H9 (cell line): ENCODE results near the gene MBP. TPM values are rescaled to one million over a fixed set of nuclear protein-coding genes. Genes with fewer than 3 reads are reported as not detected.

Experiments
- DNase-seq: peaks from one replicate; pipeline ENCODE4 v3.0.0-alpha.2; 2017
- H2AFZ ChIP-seq: one replicate; pipeline ENCODE4 v1.6.1; 2013; ENCODE audit warnings: mild to moderate bottlenecking, low read length, control low read depth, moderate library complexity
- H2AK5ac ChIP-seq: 2 replicates; pipeline ENCODE4 v1.6.1; 2013; ENCODE audit warnings: low read length, control low read depth, mixed read lengths; ENCODE audit not compliant: insufficient read length
- H2BK120ac ChIP-seq: one replicate; pipeline ENCODE4 v1.6.1; 2013; ENCODE audit warnings: low read depth, mild to moderate bottlenecking, low read length, control low read depth, inconsistent platforms; ENCODE audit not compliant: poor library complexity, severe bottlenecking
- H2BK12ac ChIP-seq: 2 replicates; pipeline ENCODE4 v1.6.1; 2013; ENCODE audit warnings: low read length, control low read depth, mixed read lengths, low read depth; ENCODE audit not compliant: insufficient read length
- H2BK15ac ChIP-seq: 2 replicates; pipeline ENCODE4 v1.6.1; 2013; ENCODE audit warnings: low read depth, low read length, control low read depth
- H2BK20ac ChIP-seq: one replicate; pipeline ENCODE4 v1.6.1; 2013; ENCODE audit warnings: low read depth, mild to moderate bottlenecking, low read length, control low read depth, inconsistent platforms; ENCODE audit not compliant: poor library complexity, severe bottlenecking
- H2BK5ac ChIP-seq: 2 replicates; pipeline ENCODE4 v1.6.1; 2013; ENCODE audit warnings: low read length, control low read depth, mixed read lengths; ENCODE audit not compliant: insufficient read length
- H3K14ac ChIP-seq: 2 replicates; pipeline ENCODE4 v1.6.1; 2013; ENCODE audit warnings: low read length, control low read depth; ENCODE audit not compliant: insufficient read depth
- H3K18ac ChIP-seq: 2 replicates; pipeline ENCODE4 v1.6.1; 2013; ENCODE audit warnings: low read depth, mild to moderate bottlenecking, mixed read lengths, low read length, control low read depth; ENCODE audit not compliant: insufficient read length
- H3K23ac ChIP-seq: 2 replicates; pipeline ENCODE4 v1.6.1; 2013; ENCODE audit warnings: low read length, control low read depth, mixed read lengths, low read depth; ENCODE audit not compliant: insufficient read length
- H3K23me2 ChIP-seq: 2 replicates; pipeline ENCODE4 v1.6.1; 2013; ENCODE audit warnings: low read depth, mild to moderate bottlenecking, mixed read lengths, low read length, control low read depth; ENCODE audit not compliant: insufficient read length, poor library complexity, severe bottlenecking
- H3K27ac ChIP-seq: 2 replicates; pipeline ENCODE4 v1.5.1; 2013; ENCODE audit warnings: low read length, control low read depth, mixed read lengths, low read depth; ENCODE audit not compliant: insufficient read length
- H3K27me3 ChIP-seq: 2 replicates; pipeline ENCODE4 v1.6.1; 2013; ENCODE audit warnings: low read length, control low read depth, inconsistent platforms; ENCODE audit not compliant: insufficient read depth
- H3K4ac ChIP-seq: 2 replicates; pipeline ENCODE4 v1.6.1; 2013; ENCODE audit warnings: low read depth, mild to moderate bottlenecking, control low read depth, inconsistent platforms, low read length, moderate library complexity
- H3K4me1 ChIP-seq: 2 replicates; pipeline ENCODE4 v1.6.1; 2013; ENCODE audit warnings: low read length, control low read depth, inconsistent platforms; ENCODE audit not compliant: insufficient read depth
- H3K4me2 ChIP-seq: 2 replicates; pipeline ENCODE4 v1.6.1; 2013; ENCODE audit warnings: low read length, control low read depth, mixed read lengths; ENCODE audit not compliant: insufficient read length, insufficient read depth
- H3K56ac ChIP-seq: 2 replicates; pipeline ENCODE4 v1.6.1; 2013; ENCODE audit warnings: low read depth, mild to moderate bottlenecking, mixed read lengths, low read length, control low read depth; ENCODE audit not compliant: insufficient read length
- H3K79me1 ChIP-seq: 2 replicates; pipeline ENCODE4 v1.6.1; 2013; ENCODE audit warnings: low read depth, mild to moderate bottlenecking, moderate library complexity, low read length, control low read depth, inconsistent platforms; ENCODE audit not compliant: insufficient read depth, poor library complexity, severe bottlenecking
- H3K79me2 ChIP-seq: 2 replicates; pipeline ENCODE4 v1.6.1; 2013; ENCODE audit warnings: low read length, control low read depth, inconsistent platforms; ENCODE audit not compliant: insufficient read depth
- H3K9ac ChIP-seq: 2 replicates; pipeline ENCODE4 v1.6.1; 2013; ENCODE audit warnings: low read length, control low read depth, mixed read lengths; ENCODE audit not compliant: insufficient read length; ENCODE audit errors: extremely low read depth
- H3K9me3 ChIP-seq: one replicate; pipeline ENCODE4 v1.6.1; 2013; ENCODE audit warnings: low read depth, low read length, inconsistent platforms; ENCODE audit not compliant: control insufficient read depth
- H3T11ph ChIP-seq: one replicate; pipeline ENCODE4 v1.6.1; 2013; ENCODE audit warnings: mild to moderate bottlenecking, low read length, control low read depth, inconsistent platforms
- H4K20me1 ChIP-seq: one replicate; pipeline ENCODE4 v1.6.1; 2013; ENCODE audit not compliant: control insufficient read depth, insufficient read length, insufficient read depth
- H4K5ac ChIP-seq: 2 replicates; pipeline ENCODE4 v1.6.1; 2013; ENCODE audit warnings: low read depth, mild to moderate bottlenecking, mixed read lengths, low read length, control low read depth; ENCODE audit not compliant: insufficient read length
- H4K8ac ChIP-seq: replicated peaks from 2 replicates; pipeline ENCODE4 v1.6.1; 2013; ENCODE audit warnings: low read length, control low read depth, mixed read lengths, low read depth; ENCODE audit not compliant: insufficient read length
- H4K91ac ChIP-seq: 2 replicates; pipeline ENCODE4 v1.6.1; 2013; ENCODE audit warnings: low read depth, mild to moderate bottlenecking, moderate library complexity, mixed read lengths, low read length, control low read depth; ENCODE audit not compliant: insufficient read length
- H3K27ac Mint-ChIP-seq, 3 experiments: 2 replicates in 2 of 3; 3 replicates in 1 of 3; pipeline ENCODE4 v1.8.0; 2020 to 2021; ENCODE audit warnings: mixed read lengths in 3 of 3, mild to moderate bottlenecking in 1 of 3, moderate library complexity in 1 of 3
- H3K27me3 Mint-ChIP-seq: 2 replicates; pipeline ENCODE4 v1.8.0; 2021; ENCODE audit warnings: low read depth, mild to moderate bottlenecking, moderate library complexity, mixed read lengths
- H3K36me3 Mint-ChIP-seq, 3 experiments: 2 replicates in 2 of 3; 3 replicates in 1 of 3; pipeline ENCODE4 v1.8.0; 2020 to 2021; ENCODE audit warnings: low read depth in 3 of 3, mixed read lengths in 3 of 3; ENCODE audit not compliant: insufficient read depth in 1 of 3
- H3K4me1 Mint-ChIP-seq, 2 experiments: 2 replicates each; pipeline ENCODE4 v1.8.0; 2020; ENCODE audit warnings: mixed read lengths in 2 of 2
- H3K4me3 Mint-ChIP-seq, 2 experiments: 2 replicates in 1 of 2; 3 replicates in 1 of 2; pipeline ENCODE4 v1.8.0; 2020 to 2021; ENCODE audit warnings: mild to moderate bottlenecking in 2 of 2, mixed read lengths in 2 of 2, moderate library complexity in 1 of 2
- H3K9me3 Mint-ChIP-seq, 2 experiments: 2 replicates in 1 of 2; 3 replicates in 1 of 2; pipeline ENCODE4 v1.8.0; 2020; ENCODE audit warnings: mild to moderate bottlenecking in 2 of 2, mixed read lengths in 2 of 2, moderate library complexity in 1 of 2
- WGBS: extraction: QIAGEN DNeasy Blood & Tissue Kit; methylation state at CpG from one replicate; pipeline ENCODE4 v1.1.7; 2013; ENCODE audit warnings: missing lambda C conversion rate, low lambda C conversion rate, mixed read lengths; ENCODE audit not compliant: insufficient read length; ENCODE audit errors: extremely low coverage; 5-methylcytosine and 5-hydroxymethylcytosine counted together
- total RNA-seq: library from RNA; stranded (reverse); gene quantifications from 2 replicates; pipeline ENCODE4 v1.2.1, GENCODE V29; 2021
- TF ChIP-seq, protein P1 (sequence below): fragments of 200-600 bp; sonication (generic); conservative IDR thresholded peaks from 3 replicates; pipeline ENCODE4 v1.8.0; 2021; ENCODE audit warnings: antibody characterized with exemption, mild to moderate bottlenecking

MBP gene
- total RNA-seq, 1 experiment from 2014 or later: 8.6 TPM

DNA sequence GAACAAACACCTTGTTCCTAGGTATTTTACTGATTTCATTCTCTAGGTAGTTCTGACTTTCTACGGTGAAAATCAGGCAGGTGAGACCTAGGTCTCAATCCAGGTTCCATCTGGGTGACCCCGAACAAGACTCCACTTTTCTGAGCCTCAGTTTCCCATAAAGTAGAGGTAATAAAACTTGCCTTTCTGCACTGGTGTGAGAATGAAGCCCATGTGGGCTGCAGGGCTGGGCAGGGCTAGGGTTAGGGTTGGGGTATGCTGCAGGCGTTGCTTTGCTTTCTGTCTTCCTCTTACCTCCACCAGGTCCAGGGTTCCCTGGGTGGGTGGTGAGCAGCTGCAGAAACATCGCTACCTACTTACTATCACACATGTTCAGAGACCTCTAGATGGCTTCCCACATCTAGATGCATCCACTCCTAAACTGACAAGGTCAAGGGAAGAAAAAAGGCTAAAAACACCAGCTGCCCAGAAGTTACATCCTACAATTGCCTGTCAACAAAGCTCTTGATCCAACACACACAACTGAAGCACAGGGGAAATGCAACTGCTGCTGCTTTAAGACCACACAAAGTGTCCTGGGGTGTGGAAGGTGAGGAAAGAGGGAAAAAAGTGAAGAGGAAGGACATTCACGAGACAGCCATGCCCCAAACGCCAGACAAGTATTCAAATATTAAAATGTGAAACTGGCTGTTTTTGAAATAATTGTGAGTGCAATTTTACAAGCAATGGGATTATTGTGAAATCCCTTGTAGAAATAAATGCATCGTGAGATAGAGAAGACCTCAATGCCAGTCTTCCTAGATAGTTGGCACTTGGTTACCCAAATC lies 23.5 kb downstream of the MBP start:
- Histone ChIP-seq H3K14ac (no peak overlapping the region), H2BK120ac (no peak overlapping the region), H3T11ph (no peak overlapping the region), H3K79me2 (no peaks in the 10 kb centered on the region), H3K23me2 (no peaks in the 10 kb centered on the region), H3K4me2 (no peak overlapping the region), H3K9me3 (no peaks in the 10 kb centered on the region), H3K56ac (no peak overlapping the region), H3K23ac (no peak overlapping the region), H4K20me1 (no peaks in the 10 kb centered on the region), H3K4ac (no peak overlapping the region), H2BK20ac (no peak overlapping the region), H3K4me1 (peaks cover 6% of the 10 kb centered on the region), H2AK5ac (no peak overlapping the region), H2BK15ac (no peak overlapping the region), H3K9ac (no peak overlapping the region), H3K27ac (no peak overlapping the region), H3K79me1 (no peaks in the 10 kb centered on the region), H2AFZ (no peak overlapping the region), H3K27me3 (no peaks in the 10 kb centered on the region), H4K91ac (no peak overlapping the region), H4K5ac (no peak overlapping the region), H2BK5ac (no peak overlapping the region), H3K18ac (no peak overlapping the region), H2BK12ac (no peak overlapping the region), H4K8ac (no peak overlapping the region)
- no CpG with 5 or more reads among the region's 7 CpGs for WGBS
- TF ChIP-seq, protein P1, sequence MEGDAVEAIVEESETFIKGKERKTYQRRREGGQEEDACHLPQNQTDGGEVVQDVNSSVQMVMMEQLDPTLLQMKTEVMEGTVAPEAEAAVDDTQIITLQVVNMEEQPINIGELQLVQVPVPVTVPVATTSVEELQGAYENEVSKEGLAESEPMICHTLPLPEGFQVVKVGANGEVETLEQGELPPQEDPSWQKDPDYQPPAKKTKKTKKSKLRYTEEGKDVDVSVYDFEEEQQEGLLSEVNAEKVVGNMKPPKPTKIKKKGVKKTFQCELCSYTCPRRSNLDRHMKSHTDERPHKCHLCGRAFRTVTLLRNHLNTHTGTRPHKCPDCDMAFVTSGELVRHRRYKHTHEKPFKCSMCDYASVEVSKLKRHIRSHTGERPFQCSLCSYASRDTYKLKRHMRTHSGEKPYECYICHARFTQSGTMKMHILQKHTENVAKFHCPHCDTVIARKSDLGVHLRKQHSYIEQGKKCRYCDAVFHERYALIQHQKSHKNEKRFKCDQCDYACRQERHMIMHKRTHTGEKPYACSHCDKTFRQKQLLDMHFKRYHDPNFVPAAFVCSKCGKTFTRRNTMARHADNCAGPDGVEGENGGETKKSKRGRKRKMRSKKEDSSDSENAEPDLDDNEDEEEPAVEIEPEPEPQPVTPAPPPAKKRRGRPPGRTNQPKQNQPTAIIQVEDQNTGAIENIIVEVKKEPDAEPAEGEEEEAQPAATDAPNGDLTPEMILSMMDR: no peak
- Mint-ChIP-seq H3K4me3 (no peak overlapping the region), H3K36me3 (peaks cover 0 to 7% (median 0%) of the 10 kb centered on the region in 3 experiments; a peak in 4 of 7 replicates), H3K27me3 (no peaks in the 10 kb centered on the region), H3K27ac (no peak overlapping the region), H3K4me1 (peaks cover 26 to 34% of the 10 kb centered on the region in 2 experiments), H3K9me3 (no peaks in the 10 kb centered on the region)
- no peak for DNase-seq
